ENCODE data around the gene KRTAP3-1.

Gene KRTAP3-1

DNA sequence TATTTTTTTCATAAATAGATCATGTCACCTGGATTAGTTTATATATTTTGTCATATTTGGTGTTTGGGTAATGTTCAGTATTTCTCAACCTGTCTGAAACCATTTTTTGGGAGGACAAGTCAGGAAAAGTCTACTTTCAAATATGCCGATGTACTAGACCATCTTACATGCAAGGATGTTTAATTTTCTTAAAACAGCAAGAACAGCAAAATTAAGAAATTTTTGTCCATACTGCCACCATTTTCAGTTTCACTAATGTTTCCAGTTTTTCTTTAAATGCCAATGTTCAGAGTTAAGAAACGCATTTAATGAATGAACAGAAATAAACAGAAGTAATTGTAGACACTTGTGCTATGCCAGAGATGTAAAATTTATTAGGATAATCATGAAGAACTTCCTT lies 15.8 kb downstream of the KRTAP3-1 start:
- H3K27ac ChIP-seq, result no peak overlapping the region
- H3K4me1 ChIP-seq (ENCODE audit: low read depth, poor library complexity, severe bottlenecking), result no peaks in the 10 kb centered on the region
- TF ChIP-seq, protein P1, sequence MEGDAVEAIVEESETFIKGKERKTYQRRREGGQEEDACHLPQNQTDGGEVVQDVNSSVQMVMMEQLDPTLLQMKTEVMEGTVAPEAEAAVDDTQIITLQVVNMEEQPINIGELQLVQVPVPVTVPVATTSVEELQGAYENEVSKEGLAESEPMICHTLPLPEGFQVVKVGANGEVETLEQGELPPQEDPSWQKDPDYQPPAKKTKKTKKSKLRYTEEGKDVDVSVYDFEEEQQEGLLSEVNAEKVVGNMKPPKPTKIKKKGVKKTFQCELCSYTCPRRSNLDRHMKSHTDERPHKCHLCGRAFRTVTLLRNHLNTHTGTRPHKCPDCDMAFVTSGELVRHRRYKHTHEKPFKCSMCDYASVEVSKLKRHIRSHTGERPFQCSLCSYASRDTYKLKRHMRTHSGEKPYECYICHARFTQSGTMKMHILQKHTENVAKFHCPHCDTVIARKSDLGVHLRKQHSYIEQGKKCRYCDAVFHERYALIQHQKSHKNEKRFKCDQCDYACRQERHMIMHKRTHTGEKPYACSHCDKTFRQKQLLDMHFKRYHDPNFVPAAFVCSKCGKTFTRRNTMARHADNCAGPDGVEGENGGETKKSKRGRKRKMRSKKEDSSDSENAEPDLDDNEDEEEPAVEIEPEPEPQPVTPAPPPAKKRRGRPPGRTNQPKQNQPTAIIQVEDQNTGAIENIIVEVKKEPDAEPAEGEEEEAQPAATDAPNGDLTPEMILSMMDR (conservative IDR thresholded peaks at IDR 0.05; ENCODE audit: low read depth, low read length), result no peak
- H4K20me1 ChIP-seq (ENCODE audit: insufficient read depth), result no peaks in the 10 kb centered on the region
- no peak overlapping the region for H2AFZ ChIP-seq (ENCODE audit: low read depth)
- H3K4me3 ChIP-seq (IDR thresholded peaks at IDR 0.05; ENCODE audit: insufficient read depth, low read depth, low read length), result no peak overlapping the region
- H3K4me2 ChIP-seq, result no peak overlapping the region
- no peaks in the 10 kb centered on the region for H3K27me3 ChIP-seq (ENCODE audit: insufficient read depth, low read depth)
- H3K36me3 ChIP-seq (ENCODE audit: insufficient read depth), result no peaks in the 10 kb centered on the region
- no peak overlapping the region for H3K9ac ChIP-seq
- no peaks in the 10 kb centered on the region for H3K79me2 ChIP-seq (ENCODE audit: insufficient read depth, low read depth)

DNA sequence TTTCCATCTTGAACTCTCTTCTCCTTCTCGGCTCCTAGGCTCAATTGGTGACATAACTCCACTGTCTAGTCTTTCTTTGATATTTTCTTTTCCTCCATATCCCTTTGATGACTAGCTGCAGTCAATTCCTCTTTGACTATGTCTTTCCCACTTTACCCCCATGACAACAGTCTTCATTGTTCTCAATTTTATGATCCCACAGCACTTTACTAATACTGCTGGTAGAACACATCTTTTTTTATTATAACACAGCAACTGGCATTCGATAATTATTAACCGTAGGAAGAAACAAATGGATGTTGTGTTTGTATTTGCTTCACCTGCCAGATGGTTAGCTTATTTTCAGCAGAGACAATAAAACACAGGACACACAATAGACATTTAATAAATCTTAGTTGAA lies 16.3 kb downstream of the KRTAP3-1 start:
- H4K20me1 ChIP-seq (ENCODE audit: insufficient read depth), result no peaks in the 10 kb centered on the region
- no peaks in the 10 kb centered on the region for H3K27me3 ChIP-seq (ENCODE audit: insufficient read depth, low read depth)
- no peaks in the 10 kb centered on the region for H3K79me2 ChIP-seq (ENCODE audit: insufficient read depth, low read depth)
- no peak overlapping the region for H2AFZ ChIP-seq (ENCODE audit: low read depth)
- no peaks in the 10 kb centered on the region for H3K4me1 ChIP-seq (ENCODE audit: low read depth, poor library complexity, severe bottlenecking)
- no peak overlapping the region for H3K9ac ChIP-seq
- H3K4me2 ChIP-seq, result no peak overlapping the region
- H3K4me3 ChIP-seq (IDR thresholded peaks at IDR 0.05; ENCODE audit: insufficient read depth, low read depth, low read length), result no peak overlapping the region
- H3K36me3 ChIP-seq (ENCODE audit: insufficient read depth), result no peaks in the 10 kb centered on the region
- no peak overlapping the region for H3K27ac ChIP-seq
- TF ChIP-seq, protein P1 (conservative IDR thresholded peaks at IDR 0.05; ENCODE audit: low read depth, low read length), result no peak

DNA sequence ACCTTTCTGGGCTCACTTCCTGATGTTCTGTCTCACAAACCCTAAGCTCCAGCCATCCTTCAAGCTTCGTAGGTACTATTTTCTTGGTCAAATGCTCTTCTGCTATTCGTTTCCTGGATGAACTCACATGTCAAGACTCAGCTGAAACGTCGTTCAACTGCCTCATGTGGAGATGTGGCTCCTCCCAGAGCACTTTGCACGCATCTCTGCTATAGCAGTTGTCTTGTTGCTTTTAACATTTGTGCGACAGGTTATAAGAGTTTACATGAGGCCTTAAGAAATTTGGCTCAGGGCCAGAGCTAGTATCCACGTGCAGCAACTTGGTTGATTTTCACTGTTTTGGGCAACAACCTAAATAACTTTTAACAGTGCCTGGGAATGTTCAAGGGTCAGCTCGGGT lies 22.0 kb downstream of the KRTAP3-1 start:
- Histone ChIP-seq H3K36me3 (ENCODE audit: insufficient read depth) (no peaks in the 10 kb centered on the region), H3K4me1 (ENCODE audit: low read depth, poor library complexity, severe bottlenecking) (no peaks in the 10 kb centered on the region), H3K4me2 (no peak overlapping the region), H3K79me2 (ENCODE audit: insufficient read depth, low read depth) (no peaks in the 10 kb centered on the region), H3K27ac (no peak overlapping the region), H2AFZ (ENCODE audit: low read depth) (no peak overlapping the region), H3K4me3 (IDR thresholded peaks at IDR 0.05; ENCODE audit: insufficient read depth, low read depth, low read length) (no peak overlapping the region), H4K20me1 (ENCODE audit: insufficient read depth) (no peaks in the 10 kb centered on the region), H3K27me3 (ENCODE audit: insufficient read depth, low read depth) (no peaks in the 10 kb centered on the region), H3K9ac (no peak overlapping the region)
- TF ChIP-seq, protein P1 (conservative IDR thresholded peaks at IDR 0.05; ENCODE audit: low read depth, low read length), result no peak

DNA sequence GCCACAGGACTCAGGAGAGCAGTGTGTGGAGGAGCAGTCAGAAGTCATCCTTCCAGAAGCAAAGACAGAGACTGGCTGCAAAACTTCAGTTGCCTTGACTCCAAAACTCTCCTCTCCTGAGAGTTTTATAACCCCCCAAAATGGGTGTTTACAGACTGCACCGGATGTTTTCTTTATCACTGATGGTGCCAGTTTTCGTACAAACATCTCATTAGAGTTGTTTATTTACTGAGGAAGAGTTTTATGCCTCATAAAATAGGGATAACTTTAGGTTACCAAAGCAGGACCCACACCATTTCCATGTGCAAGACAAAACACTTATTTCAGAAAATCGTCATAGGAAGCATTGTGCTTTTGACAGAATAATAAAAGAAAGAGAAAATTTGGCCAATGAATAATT lies 24.7 kb downstream of the KRTAP3-1 start, which contains the start of gene KRT40:
Gene KRT40 (minus strand): TSS at position 101 of the 400 bp plus-strand sequence. CDS start 53 bp downstream, at position 48.
- H2AFZ ChIP-seq (ENCODE audit: low read depth), result no peak within 1 kb of the TSS
- no peak within 1 kb of the TSS for H3K4me2 ChIP-seq
- H3K27ac ChIP-seq, result no peak within 1 kb of the TSS
- H3K27me3 ChIP-seq (ENCODE audit: insufficient read depth, low read depth), result no peaks in the 10 kb centered on the region
- H3K9ac ChIP-seq, result no peak within 1 kb of the TSS
- no peaks in the 10 kb centered on the region for H4K20me1 ChIP-seq (ENCODE audit: insufficient read depth)
- H3K4me1 ChIP-seq (ENCODE audit: low read depth, poor library complexity, severe bottlenecking), result no peaks in the 10 kb centered on the region
- H3K79me2 ChIP-seq (ENCODE audit: insufficient read depth, low read depth), result no peaks in the 10 kb centered on the region
- H3K4me3 ChIP-seq (IDR thresholded peaks at IDR 0.05; ENCODE audit: insufficient read depth, low read depth, low read length), result no peak within 1 kb of the TSS
- no peaks in the 10 kb centered on the region for H3K36me3 ChIP-seq (ENCODE audit: insufficient read depth)
- TF ChIP-seq, protein P1 (conservative IDR thresholded peaks at IDR 0.05; ENCODE audit: low read depth, low read length), result no peak
